Measurements from ENCODE around the gene CFAP91. TPM values are rescaled to one million over a fixed set of nuclear protein-coding genes. Genes with fewer than 3 reads are reported as not detected.

Gene CFAP91
- total RNA-seq, 2 donors from 2014 or later = 21.5 to 47.8 TPM

DNA sequence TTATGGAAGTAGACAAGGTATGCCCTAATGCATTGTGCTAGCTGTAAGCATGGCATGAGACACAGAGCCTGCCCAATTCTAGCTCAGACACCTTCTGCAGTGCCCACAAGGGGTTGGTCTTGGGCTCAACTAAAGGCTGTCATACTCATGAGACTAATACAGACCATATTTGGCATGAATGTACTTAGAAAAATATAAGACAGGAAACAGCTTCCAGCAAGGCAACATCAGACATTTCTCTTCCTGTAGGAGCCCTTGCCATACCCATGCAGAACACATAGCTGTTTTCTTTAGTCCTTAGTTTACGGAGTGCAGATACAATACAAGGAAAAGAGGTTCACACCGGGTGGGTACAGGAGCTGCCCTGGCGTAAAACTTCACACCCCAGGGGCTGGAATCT is 48.6 kb downstream of the CFAP91 start:
- Histone ChIP-seq H3K9me3 (peaks cover 0 to 7% (median 0%) of the 10 kb centered on the region in 3 donors), H3K27me3 (no peaks in the 10 kb centered on the region), H3K4me1 (no peaks in the 10 kb centered on the region), H3K36me3 (replicated peaks in 1 of 2; ENCODE audit: insufficient read depth in 1 of 2, low read depth in 2 of 2) (peaks cover 7 to 30% of the 10 kb centered on the region in 2 donors), H3K4me3 (no peak overlapping the region), H3K27ac (no peak overlapping the region)
- TF ChIP-seq, protein P1, sequence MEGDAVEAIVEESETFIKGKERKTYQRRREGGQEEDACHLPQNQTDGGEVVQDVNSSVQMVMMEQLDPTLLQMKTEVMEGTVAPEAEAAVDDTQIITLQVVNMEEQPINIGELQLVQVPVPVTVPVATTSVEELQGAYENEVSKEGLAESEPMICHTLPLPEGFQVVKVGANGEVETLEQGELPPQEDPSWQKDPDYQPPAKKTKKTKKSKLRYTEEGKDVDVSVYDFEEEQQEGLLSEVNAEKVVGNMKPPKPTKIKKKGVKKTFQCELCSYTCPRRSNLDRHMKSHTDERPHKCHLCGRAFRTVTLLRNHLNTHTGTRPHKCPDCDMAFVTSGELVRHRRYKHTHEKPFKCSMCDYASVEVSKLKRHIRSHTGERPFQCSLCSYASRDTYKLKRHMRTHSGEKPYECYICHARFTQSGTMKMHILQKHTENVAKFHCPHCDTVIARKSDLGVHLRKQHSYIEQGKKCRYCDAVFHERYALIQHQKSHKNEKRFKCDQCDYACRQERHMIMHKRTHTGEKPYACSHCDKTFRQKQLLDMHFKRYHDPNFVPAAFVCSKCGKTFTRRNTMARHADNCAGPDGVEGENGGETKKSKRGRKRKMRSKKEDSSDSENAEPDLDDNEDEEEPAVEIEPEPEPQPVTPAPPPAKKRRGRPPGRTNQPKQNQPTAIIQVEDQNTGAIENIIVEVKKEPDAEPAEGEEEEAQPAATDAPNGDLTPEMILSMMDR (IDR thresholded peaks at IDR 0.05) = no peak
- TF ChIP-seq POLR2A (IDR thresholded peaks at IDR 0.05) = no peak
- ATAC-seq (no peak), DNase-seq (no peak)
- intact Hi-C loops (cut with DNase I) = no loop called here
- 82 to 93% methylated on average over 3 of the region's 3 CpGs for WGBS, 2 donors

Other genes starting within 250 kb of the CFAP91 start
- gene TMEM39A, start 239.4 kb upstream of the CFAP91 start, total RNA-seq = 10 to 100 TPM; 50.1 to 85.4 TPM
- 10 to 100 TPM in 1 of 2 donors, 1 to 10 TPM in 1; 7.8 to 15.5 TPM for gene POGLUT1, start 234.1 kb upstream of the CFAP91 start, total RNA-seq
- gene TIMMDC1, start 204.5 kb upstream of the CFAP91 start, total RNA-seq = 10 to 100 TPM; 15.6 to 33.0 TPM
- under 1 TPM in 1 of 2 donors, not detected in 1; 0.26 TPM for gene CD80, start 143.4 kb upstream of the CFAP91 start, total RNA-seq
- gene ADPRH, start 123.5 kb upstream of the CFAP91 start, total RNA-seq = 1 to 10 TPM; 3.0 to 6.5 TPM
- gene PLA1A, start 105.1 kb upstream of the CFAP91 start, total RNA-seq = 1 to 10 TPM in 1 of 2 donors, not detected in 1; 4.4 TPM
- under 1 TPM; 0.78 to 0.99 TPM for gene POPDC2, start 42.4 kb upstream of the CFAP91 start, total RNA-seq
- gene COX17, start 25.6 kb upstream of the CFAP91 start, total RNA-seq = 10 to 100 TPM; 13.8 to 29.6 TPM
- gene NR1I2, start 79.1 kb downstream of the CFAP91 start, total RNA-seq = 1 to 10 TPM in 1 of 2 donors, not detected in 1; 5.4 TPM

Data from body of pancreas (tissue), 4 donors.